NCI-H2196 (cell line): ENCODE data around the gene IL9.

Experiments used
- DNase-seq: peaks from one replicate; lab custom pipeline; 2025; ENCODE audit not compliant: unreplicated experiment; lab: John Stamatoyannopoulos, UW

The IL9 gene

GRCh38 chr5:135891791-135892190, 3.9 kb downstream of the IL9 start:
- DNase-seq: no peak

- no peak for DNase-seq
These were observed 4.4 kb downstream of the IL9 start for GRCh38 chr5:135891268-135891667.

GRCh38 chr5:135890867-135891266, 4.8 kb downstream of the IL9 start:
- DNase-seq: peak; percentile 12

- DNase-seq: no peak
These were observed 5.3 kb downstream of the IL9 start for GRCh38 chr5:135890296-135890695.

GRCh38 chr5:135887881-135888614, 7.6 kb downstream of the IL9 start:
- DNase-seq: no peak

- peak; percentile 80 for DNase-seq
These were observed 8.2 kb downstream of the IL9 start for GRCh38 chr5:135887447-135887864.

GRCh38 chr5:135886136-135886535, 9.5 kb downstream of the IL9 start:
- no peak for DNase-seq

GRCh38 chr5:135885031-135885430, 10.6 kb downstream of the IL9 start:
- no peak for DNase-seq

GRCh38 chr5:135883441-135883840, 12.2 kb downstream of the IL9 start:
- no peak for DNase-seq

GRCh38 chr5:135883026-135883425, 12.6 kb downstream of the IL9 start:
- DNase-seq: no peak

- no peak for DNase-seq
These were observed 13.8 kb downstream of the IL9 start for GRCh38 chr5:135881819-135882218.

GRCh38 chr5:135881244-135881643, 14.4 kb downstream of the IL9 start:
- DNase-seq: no peak

GRCh38 chr5:135880801-135881200, 14.8 kb downstream of the IL9 start:
- peak; percentile 5 for DNase-seq

- DNase-seq: peak; percentile 5
These were observed 15.4 kb downstream of the IL9 start for GRCh38 chr5:135880278-135880677.

GRCh38 chr5:135879591-135879990, 16.1 kb downstream of the IL9 start:
- DNase-seq: no peak

- DNase-seq: no peak
These were observed 17.5 kb downstream of the IL9 start for GRCh38 chr5:135878156-135878620.

- no peak for DNase-seq
These were observed 18.0 kb downstream of the IL9 start for GRCh38 chr5:135877570-135878155.

- no peak for DNase-seq
These were observed 19.5 kb downstream of the IL9 start for GRCh38 chr5:135876146-135876545.

GRCh38 chr5:135875567-135875966, 20.1 kb downstream of the IL9 start:
- no peak for DNase-seq

GRCh38 chr5:135874461-135874860, 21.2 kb downstream of the IL9 start:
- DNase-seq: no peak

GRCh38 chr5:135873831-135874230, 21.8 kb downstream of the IL9 start:
- no peak for DNase-seq

GRCh38 chr5:135871268-135871915, 24.2 kb downstream of the IL9 start:
- no peak for DNase-seq
